ENCODE results near the gene PAFAH1B1.
"Not testable (repeated sequence)": the region's sequence is repeated elsewhere in the genome, so short reads cannot be mapped to it uniquely, and the experiment has no call there.

Gene PAFAH1B1

GRCh38 chr17:2635675-2636074 lies 42.2 kb downstream of the PAFAH1B1 start:
- DNase-seq: no peak

- no peak for DNase-seq
These were observed 42.9 kb downstream of the PAFAH1B1 start for GRCh38 chr17:2636169-2636930.

GRCh38 chr17:2637422-2637821 lies 44.0 kb downstream of the PAFAH1B1 start:
- DNase-seq: no peak

GRCh38 chr17:2644971-2645370 lies 51.5 kb downstream of the PAFAH1B1 start:
- DNase-seq: no peak

- no peak for DNase-seq
These were observed 54.5 kb downstream of the PAFAH1B1 start for GRCh38 chr17:2647957-2648356.

- no peak for DNase-seq
These were observed 55.7 kb downstream of the PAFAH1B1 start for GRCh38 chr17:2649191-2649590.

GRCh38 chr17:2652911-2653310 lies 59.5 kb downstream of the PAFAH1B1 start:
- DNase-seq: not testable (repeated sequence)

GRCh38 chr17:2655546-2655945 lies 62.1 kb downstream of the PAFAH1B1 start:
- no peak for DNase-seq

GRCh38 chr17:2656283-2656682 lies 62.8 kb downstream of the PAFAH1B1 start:
- DNase-seq: no peak

GRCh38 chr17:2659337-2659736 lies 65.9 kb downstream of the PAFAH1B1 start:
- DNase-seq: not testable (repeated sequence)

GRCh38 chr17:2660410-2660809 lies 67.0 kb downstream of the PAFAH1B1 start:
- not testable (repeated sequence) for DNase-seq

GRCh38 chr17:2672026-2672425 lies 78.6 kb downstream of the PAFAH1B1 start:
- no peak for DNase-seq

- not testable (repeated sequence) for DNase-seq
These were observed 85.8 kb downstream of the PAFAH1B1 start for GRCh38 chr17:2679247-2679646.

- DNase-seq: no peak
These were observed 87.5 kb downstream of the PAFAH1B1 start for GRCh38 chr17:2680961-2681360.

GRCh38 chr17:2681650-2682049 lies 88.2 kb downstream of the PAFAH1B1 start:
- no peak for DNase-seq

GRCh38 chr17:2682176-2682938 lies 88.9 kb downstream of the PAFAH1B1 start:
- DNase-seq: no peak

GRCh38 chr17:2683912-2684311 lies 90.5 kb downstream of the PAFAH1B1 start:
- DNase-seq: no peak

- DNase-seq: no peak
These were observed 91.1 kb downstream of the PAFAH1B1 start for GRCh38 chr17:2684549-2684948.

GRCh38 chr17:2685696-2686095 lies 92.2 kb downstream of the PAFAH1B1 start:
- no peak for DNase-seq

GRCh38 chr17:2687074-2687418 lies 93.6 kb downstream of the PAFAH1B1 start:
- no peak for DNase-seq

GRCh38 chr17:2688351-2689342 lies 95.2 kb downstream of the PAFAH1B1 start:
- peak in 1 of 51 donors; percentile 6 for DNase-seq

Measured in hypothalamus (tissue), 51 donors.